Smooth muscle cell of the brain vasculature (primary cell): ENCODE data around the gene C12orf57.

ENCODE experiments used
- DNase-seq: peaks from one replicate; pipeline ENCODE4 v3.0.0-alpha.2; 2012; ENCODE audit warnings: low read depth, low spot score

C12orf57 gene

DNA sequence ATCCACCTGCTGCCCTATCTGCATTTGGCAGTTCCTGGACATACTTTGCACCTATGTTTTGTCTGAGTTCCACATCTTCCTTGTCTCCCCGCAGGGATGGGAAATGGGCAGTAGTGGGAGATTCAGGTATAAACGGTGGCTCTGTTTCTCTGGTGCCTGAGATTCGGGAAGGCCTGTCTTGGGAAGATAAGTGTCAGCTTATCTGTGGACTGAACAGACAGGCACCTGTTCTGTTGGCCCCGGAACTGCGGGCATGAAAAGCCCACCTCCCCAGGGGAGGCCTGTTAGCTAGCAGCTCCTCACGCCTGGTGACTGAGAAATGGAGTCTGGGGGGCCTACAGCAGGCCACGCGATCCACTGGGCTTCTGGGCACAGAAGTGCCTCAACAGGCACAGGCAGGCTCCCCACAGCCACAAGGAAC is 20.8 kb downstream of the C12orf57 start:
- DNase-seq: no peak

DNA sequence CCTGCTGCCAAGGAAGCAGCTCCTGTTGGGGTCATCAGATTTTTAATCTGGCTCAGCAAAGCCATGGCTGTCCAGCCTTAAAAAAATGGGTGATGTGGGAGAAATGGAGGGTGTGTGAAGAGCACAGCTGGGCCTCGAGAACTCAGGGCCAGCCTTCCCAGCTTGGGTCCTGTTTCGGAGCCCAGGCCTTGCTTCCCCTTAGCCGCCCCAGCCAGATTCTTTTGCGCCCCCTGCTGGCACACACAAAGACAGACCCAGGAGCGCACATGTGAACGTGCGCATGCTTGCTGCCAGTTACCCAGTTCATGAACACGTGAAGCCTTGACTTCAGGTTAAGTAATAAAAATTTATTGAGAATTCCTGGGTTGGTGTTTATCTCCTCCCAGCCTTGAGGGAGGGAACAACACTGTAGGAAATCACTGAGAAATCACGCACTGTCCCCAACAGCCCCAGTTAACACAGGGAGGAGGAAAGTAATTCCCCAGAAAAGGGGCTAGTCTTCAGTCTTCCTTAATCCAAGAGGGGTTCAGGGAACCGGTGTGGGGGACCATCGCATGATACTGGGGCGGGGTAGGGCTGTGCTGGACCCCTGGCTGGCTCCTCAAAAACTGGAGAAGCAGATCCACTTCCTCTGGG is 21.3 kb downstream of the C12orf57 start:
- DNase-seq: peak; percentile 81

DNA sequence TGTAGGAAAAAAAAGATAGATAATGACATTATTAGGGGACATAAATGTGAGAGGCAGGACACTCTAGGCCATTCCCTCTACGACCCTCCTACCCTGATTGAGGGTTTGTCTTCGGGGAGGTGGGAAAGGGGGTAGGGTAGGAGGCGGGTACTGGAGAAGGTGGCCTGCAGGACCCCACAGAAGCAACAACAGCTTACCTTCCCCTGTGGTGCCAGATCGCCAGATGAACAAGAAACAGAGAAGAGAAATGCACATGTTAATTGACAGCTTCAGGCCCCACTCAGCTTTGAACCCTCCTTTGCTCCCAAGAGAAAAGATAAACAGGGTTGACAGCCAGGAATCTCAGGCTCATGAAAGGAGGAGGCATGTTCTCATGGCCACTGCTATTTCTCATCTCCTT is 21.9 kb downstream of the C12orf57 start:
- DNase-seq: no peak

DNA sequence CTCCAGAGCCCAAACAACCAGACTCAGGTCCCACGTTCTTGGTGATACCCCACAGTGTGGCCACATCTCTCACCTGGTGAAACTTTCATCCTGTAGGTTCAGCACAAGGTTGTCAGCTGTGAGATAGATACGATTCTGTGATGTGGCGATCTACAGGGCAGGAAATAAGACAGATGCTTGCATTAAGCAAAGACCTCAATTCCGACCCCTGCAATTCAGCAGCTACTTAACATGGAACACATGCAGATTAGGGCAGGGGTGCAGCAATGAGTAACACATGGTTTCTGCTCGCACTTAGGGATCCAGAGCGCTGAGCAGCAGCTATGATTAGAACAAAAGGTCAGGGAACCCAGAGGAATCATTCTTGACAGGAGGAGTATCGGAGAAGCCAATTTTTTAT is 22.5 kb downstream of the C12orf57 start:
- DNase-seq: no peak

DNA sequence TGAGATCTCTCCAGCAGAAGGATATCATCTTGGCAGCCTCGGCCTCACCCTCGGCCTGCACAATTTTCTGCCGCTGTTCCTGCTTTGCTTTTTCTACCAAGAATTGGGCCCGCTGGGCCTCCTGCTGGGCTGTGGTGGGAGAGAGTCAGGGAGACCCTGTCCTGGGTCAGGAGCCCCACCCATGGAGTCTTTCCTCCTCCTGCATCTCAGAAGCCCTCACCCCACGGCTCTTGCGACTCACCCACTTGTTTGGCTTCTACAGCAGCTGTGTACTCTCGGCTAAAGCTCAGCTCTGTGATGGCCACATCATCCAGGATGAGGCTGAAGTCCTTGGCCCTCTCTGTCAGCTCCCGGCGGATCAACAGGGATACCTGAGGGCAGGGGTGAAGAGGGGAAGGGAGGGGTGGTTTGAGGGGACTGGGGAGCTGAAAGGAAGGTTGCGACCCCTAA is 23.9 kb downstream of the C12orf57 start:
- DNase-seq: no peak

DNA sequence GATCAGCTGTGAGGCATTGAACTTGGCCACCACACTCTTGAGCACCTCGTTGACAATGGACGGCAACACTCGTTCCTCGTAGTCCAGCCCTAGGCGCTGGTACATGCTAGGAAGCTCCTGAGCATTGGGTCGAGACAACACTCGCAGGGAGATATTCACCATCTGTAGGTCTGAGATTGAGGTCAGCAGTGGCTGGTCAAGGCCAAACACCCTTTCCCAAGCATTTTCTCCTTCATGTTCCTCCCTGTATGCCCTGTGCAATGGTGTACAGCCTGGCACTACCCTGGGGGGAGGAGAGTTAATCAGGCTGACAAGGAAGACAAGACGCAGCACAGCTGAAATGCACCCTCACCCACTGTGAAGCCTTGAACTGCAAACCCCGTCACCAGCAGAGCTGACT is 24.6 kb downstream of the C12orf57 start:
- no peak for DNase-seq

DNA sequence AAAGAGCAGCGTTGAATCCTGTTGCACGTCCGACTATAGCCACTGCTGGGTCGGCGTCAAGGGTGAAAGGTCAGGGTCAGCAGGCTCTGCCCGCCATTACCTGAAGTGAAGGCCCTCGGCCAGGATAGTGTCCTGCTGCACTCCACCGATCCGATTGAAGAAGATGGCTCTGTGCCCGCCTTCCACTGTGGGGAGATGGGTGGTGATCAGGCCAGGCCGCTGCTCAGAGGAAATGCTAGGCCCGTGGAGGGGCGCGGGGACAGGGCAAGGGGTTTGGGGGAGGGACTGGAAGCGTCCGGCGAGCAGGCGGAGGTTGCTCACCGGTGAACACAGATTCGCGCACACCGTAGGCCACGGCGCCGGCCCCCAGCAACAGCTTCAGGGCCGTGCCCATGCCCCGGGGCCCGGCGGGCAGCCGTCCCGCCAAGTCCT is 26.3 kb downstream of the C12orf57 start:
- no peak for DNase-seq

DNA sequence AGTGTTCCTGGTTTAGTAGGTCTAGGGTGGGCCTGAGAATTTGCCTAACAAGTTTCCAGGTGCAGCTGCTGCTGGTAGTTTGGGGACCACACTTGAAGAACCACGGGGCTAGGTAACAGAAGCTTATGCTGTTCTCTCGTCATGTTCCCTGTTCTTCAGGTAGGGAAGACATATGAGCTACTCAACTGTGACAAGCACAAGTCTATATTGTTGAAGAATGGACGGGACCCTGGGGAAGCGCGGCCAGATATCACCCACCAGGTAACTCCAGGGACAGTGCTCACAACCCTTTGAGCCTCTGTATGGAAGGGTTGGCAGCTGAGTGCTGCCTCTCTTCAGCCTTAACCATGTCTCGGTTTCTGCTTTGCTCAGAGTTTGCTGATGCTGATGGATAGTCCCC is 30.4 kb downstream of the C12orf57 start:
- no peak for DNase-seq

DNA sequence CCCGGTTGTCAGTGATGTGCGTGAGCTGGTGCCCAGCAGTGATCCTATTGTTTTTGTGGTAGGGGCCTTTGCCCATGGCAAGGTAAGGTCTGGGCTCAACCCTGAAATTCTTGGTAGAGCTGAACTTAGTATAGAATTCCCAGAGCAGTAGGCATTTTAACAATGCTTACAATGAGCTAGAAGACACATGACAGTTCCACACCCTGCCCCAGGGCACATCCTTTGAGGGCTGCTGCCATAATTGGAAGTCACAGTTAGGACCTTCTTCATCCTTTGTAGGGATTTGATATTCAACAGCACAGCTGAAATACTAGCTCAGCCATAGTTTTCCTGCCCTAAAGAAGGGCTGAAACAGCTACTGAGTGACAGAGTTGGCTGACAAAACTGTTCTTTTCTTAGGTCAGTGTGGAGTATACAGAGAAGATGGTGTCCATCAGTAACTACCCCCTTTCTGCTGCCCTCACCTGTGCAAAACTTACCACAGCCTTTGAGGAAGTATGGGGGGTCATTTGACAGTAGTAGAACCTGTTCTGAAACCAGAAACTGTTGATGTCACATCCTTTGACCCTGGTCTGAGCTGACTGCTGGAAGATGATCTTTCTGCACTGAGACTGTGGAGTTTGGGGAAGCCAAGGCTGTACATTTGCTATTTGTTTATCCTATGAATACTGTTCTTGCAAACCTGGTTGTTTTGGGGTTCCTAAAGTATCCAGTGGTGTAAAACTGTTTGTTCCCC is 31.6 kb downstream of the C12orf57 start:
- no peak for DNase-seq

DNA sequence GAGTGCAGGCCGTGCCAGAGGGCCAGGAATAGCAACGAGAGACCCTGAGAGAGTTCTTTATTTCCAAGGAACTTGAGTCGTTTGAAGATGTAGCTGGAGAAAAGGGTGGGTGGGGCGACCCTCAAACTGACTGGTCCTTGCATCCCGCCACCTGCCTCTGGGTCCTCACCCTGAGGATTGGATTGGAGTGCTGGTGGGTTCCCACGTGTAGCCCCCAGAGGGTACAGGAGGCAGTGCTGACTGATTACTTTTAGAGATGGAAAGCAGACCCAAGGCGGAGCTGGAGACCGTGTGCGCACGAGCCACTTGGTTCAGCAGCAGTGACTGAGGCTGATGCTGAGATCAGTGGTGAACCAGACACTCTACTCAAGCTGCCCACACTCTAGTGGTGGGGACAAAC is 33.8 kb downstream of the C12orf57 start:
- DNase-seq: no peak

DNA sequence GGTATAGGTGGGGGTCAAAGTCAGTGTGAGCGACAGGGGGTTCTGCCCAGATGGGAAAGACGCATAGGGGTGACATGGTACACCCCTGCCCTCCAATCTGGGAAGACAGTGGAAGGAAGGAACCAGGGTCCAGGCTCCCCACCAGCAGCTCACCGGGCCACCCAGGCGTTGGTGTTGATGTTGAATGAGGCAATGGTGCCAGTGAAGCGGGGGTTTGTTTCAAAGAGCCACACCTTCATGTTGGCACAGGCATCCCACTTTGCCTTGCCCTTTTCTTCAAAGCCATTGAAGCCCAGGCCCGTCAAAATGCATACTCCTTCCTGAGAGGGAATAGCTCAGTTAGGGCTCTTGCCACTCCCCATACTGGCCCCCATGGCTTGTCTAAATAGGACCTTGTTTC is 34.4 kb downstream of the C12orf57 start:
- no peak for DNase-seq

DNA sequence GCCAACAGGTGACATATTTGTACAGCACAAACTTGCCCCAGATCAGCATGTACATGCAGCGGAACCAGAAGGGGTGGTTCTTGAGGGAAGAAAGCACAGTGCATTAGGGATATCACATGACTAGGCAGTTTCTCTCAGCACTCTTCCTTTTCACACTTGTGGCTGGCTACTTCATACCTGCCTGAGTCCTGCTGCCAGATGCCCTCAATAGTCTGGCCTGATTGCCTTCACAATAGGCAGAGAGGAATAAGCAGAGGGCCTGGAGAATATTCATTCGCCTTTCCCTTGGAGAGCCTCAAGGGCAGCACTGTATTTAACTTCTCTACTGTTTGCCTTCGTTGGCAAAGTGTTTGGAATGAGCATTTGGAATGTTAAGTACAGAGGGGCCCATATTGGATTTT is 34.8 kb downstream of the C12orf57 start:
- DNase-seq: no peak

DNA sequence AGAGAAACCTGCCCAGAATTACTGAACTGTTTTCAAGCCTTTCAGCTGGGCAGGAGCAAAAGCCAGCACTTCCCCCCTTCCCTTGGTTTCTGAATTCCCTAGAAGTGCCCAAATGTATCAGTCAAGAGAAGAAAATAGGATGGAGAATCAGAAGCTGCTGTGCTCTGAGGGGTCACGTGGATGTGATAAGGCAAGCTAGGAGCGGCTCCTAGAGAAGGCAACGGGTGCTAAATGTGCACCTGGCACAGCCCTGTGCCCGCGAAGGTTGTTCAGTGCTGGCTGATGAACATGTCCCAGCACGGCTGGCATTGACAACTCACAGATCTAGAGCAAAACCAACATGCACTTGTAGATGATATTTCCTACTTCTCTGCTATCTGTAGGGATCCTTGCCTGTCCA is 35.2 kb downstream of the C12orf57 start:
- DNase-seq: no peak

DNA sequence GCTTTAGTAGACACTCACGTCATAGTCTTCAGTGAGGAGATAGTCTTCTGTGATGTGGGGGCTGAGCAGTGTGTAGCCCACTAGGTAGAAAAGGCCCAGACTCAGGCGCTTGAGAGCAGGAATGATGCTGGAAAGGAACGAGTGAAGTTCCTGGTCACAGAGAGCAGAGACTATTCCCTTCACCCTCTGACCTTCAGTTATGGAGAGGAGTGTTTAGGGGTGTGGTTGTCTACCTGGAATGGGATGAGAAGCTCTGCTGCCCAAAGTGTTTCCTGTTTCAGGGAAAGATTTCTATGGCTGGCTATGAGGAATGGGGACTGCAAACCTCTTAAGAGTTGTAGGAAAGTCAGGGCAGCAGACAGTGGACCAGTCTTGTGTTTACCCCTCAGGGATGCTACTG is 35.6 kb downstream of the C12orf57 start:
- no peak for DNase-seq

DNA sequence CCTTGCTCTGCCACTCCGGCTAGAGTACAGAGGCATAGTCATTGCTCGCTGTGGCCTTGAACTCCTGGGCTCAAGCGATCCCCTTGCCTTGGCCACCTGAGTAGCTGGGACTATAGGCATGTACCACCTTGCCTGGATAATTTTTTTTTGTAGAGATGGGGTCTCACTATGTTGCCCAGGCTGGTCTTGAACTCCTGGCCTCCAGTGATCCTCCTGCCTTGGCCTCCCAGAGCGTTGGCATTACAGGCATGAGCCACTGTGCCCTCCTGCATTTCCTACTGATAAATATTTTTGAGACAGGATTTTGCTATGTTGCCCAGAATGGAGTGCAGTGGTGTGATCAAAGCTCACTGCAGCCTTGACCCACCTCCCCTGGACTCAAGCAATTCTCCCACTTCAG is 36.3 kb downstream of the C12orf57 start:
- DNase-seq: no peak

DNA sequence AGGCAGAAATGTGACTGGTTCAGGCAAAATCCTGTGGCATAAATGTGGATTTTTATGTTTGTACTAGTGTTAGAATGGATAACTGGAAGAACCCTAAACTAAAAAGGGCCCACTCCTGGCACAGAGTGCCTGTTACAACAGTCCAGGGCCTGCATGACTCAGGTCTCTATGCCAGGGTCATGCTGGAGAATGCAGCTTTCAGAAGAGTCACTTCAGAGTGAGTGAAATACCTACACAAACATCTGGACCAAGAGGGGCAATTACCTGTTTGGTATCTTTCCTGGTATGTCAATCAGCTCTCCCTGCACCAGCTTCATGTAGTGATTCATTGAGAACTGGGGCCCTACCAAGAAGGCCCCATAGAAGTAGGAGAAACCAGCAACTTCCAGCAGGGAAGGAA is 36.9 kb downstream of the C12orf57 start:
- no peak for DNase-seq

DNA sequence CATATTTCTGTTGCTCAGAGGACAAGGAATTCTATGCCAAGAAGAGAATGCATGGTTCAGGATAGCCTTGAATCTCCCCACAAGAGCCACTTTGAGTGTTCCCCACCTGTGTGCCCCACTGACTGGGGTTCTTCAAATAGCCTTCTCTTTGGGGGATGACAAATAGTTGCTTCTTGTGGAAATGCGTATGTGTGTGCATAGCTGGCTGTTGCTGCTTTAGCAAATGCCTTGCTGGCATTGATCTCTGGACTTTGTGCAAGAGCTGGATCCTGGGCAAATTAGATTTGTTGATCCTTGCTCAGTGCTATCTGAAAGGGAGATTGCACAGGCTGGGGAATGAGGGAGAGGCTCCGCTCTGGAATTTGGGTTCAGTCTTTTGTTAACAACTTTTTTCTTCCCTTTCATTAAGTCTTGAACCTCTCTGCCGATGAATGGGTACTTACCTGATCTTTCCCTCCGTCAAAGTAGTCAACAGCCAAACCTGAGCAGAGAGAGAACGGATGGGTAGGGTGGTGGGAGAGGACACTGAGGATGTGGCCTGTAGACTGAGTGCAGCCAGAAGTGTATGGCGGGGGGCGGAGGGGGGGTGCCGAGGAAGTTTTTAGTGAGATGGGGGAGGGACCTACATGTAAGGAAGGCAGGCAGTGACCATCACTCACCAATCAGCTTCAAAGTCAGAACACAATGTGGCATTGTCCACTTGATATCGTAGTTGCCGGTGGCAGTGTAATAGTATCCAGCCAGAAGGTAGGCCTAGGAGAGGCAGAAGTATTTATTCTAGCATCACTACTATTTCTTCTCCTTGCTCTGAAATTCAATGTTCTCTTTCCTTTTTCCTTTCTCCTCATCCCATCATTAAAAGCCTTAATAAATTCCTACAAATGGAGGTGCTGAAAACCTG is 37.6 kb downstream of the C12orf57 start:
- no peak for DNase-seq

DNA sequence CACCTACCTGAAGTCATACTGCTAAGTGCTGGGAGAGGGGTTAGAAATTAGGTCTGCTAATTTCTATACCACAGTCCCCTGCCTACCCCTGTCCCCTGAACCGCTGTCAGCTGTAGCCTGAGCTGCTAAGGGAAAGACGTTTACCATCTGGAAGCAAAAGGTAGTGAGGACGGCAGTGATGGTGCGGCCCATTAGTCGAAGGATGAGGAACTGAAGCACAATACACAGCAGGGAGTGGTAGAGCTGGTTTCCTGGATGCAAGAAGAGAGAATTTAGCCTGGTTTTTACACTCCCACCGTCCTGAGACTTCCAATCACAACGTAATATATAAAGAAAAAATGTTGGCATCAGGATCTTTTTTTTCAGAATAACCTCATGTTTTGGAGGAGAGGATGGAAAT is 38.7 kb downstream of the C12orf57 start:
- no peak for DNase-seq

DNA sequence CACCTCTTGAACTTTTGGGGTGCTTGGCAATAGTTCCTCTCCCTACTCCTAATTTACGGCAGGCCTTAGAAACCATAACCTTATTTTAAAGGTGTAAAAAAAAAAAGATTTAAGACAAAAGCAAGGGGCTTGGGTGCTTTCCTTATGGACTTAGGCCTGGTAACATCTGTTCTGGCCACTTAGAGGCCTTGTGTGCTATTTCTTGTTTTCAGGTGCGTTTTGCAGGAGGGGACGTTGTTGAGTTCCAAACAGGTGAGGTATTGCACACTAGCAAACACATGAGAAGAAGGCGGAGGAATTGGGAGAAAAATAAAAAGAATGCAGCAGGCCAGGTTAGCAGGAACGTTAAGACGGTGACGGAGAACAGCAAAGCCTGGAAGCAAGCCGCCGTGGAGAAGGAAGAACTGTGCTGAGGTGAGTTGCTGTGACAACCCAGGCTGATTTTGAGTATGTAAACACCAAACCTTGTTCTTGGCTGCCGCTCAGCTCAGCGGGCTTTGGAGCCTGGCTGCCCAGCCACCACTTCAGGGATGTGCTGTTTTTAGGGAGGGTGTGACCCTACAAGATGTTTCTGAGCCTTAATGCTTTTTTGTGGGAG is 44.2 kb downstream of the C12orf57 start:
- DNase-seq: no peak
